ENCODE results near the gene RNASE7. TPM values are rescaled to one million over a fixed set of nuclear protein-coding genes. Genes with fewer than 3 reads are reported as not detected.

The RNASE7 gene
- total RNA-seq, 2 experiments from 2014 or later = not detected

DNA sequence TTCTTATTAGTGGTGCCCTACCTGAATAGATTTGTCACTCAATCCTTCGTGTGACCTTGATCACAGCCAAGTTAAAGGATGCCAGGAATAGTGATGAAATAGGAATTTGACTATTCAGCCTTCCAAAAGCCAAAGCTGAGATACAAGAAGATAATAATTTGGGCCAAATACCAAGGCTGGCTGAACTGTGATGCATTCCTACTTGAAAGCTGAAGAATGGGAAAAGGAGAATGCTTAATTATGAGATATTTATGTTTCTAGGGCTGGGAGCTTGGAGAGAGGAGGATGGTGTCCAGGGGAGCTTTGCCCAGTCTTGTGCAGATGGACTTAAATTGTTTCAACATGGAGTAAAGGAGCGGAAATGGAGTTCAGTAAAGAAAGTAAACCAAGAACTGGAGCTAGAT lies 5.2 kb downstream of the RNASE7 start:
- ATAC-seq = no peak
- H3K27ac Mint-ChIP-seq = no peak overlapping the region
- H3K27me3 Mint-ChIP-seq (ENCODE audit: low read depth) = peaks cover 41% of the 10 kb centered on the region
- H3K36me3 Mint-ChIP-seq (ENCODE audit: low read depth) = no peaks in the 10 kb centered on the region
- H3K4me1 Mint-ChIP-seq (ENCODE audit: low read depth) = peaks cover 6% of the 10 kb centered on the region
- POLR2A ChIA-PET = no interaction called here
- CTCF ChIA-PET = interaction anchor here (1.4 to 4.4 kb wide), 5 partner anchors 20 to 57 kb away, joined by 3 to 46 read pairs (median 7); no protein-coding TSS in a partner anchor
- H3K4me3 Mint-ChIP-seq = no peak overlapping the region
- no peaks in the 10 kb centered on the region for H3K9me3 Mint-ChIP-seq (ENCODE audit: insufficient read depth)
- DNase-seq = no peak

DNA sequence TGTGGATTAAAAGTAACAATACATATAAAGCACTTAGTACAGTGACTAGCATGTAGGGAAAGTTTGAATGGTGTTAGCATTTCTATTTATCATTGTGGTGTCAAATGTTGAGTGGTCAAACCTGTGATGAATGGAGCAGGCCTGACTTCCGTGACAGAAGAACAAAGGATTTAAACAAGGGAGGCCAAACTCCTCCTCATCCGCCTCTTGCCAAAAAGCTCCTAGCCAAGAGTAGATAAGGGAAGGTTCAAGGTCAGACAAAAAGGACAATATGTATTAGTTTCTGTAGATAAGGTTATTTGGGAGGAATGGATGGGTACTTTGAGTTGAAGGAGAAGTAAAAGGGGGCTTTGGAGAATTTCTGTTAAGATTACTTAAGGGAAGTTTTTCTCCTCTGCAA lies 6.5 kb downstream of the RNASE7 start:
- H3K4me1 Mint-ChIP-seq (ENCODE audit: low read depth) = peaks cover 6% of the 10 kb centered on the region
- ChIA-PET POLR2A (no interaction called here), CTCF (interaction anchor here (1.0 to 4.4 kb wide), 5 partner anchors 9 to 56 kb away, joined by 3 to 46 read pairs (median 7); no protein-coding TSS in a partner anchor)
- peaks cover 37% of the 10 kb centered on the region for H3K27me3 Mint-ChIP-seq (ENCODE audit: low read depth)
- H3K36me3 Mint-ChIP-seq (ENCODE audit: low read depth) = no peaks in the 10 kb centered on the region
- no peaks in the 10 kb centered on the region for H3K9me3 Mint-ChIP-seq (ENCODE audit: insufficient read depth)
- no peak overlapping the region for H3K27ac Mint-ChIP-seq
- ATAC-seq (no peak), DNase-seq (no peak)
- no peak overlapping the region for H3K4me3 Mint-ChIP-seq

DNA sequence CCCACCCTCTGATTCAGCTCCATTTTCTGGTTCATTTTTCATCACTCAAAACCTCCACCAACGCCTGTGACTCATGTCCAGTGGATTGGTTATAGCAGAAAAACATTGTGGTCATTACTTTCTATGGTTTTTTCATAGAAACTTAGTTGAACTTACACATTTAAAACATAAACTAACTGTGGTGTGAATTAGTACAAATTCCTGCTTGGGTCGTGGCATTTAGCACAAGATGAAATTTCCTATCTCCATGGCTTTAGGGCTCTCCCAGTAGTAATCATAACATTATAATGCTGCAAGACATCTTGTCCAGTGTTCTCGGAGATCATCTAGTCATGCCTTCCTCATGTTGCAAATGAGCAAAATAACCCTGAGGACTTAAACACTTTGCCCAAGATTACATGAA lies 7.1 kb downstream of the RNASE7 start:
- no peaks in the 10 kb centered on the region for H3K36me3 Mint-ChIP-seq (ENCODE audit: low read depth)
- no peak overlapping the region for H3K4me3 Mint-ChIP-seq
- DNase-seq (no peak), ATAC-seq (no peak)
- H3K27me3 Mint-ChIP-seq (ENCODE audit: low read depth) = peaks cover 39% of the 10 kb centered on the region
- CTCF ChIA-PET = interaction anchor here (4.4 kb wide), 1 partner anchor 35 kb away, joined by 46 read pairs; no protein-coding TSS in a partner anchor
- no peaks in the 10 kb centered on the region for H3K9me3 Mint-ChIP-seq (ENCODE audit: insufficient read depth)
- no peak overlapping the region for H3K27ac Mint-ChIP-seq
- peaks cover 4% of the 10 kb centered on the region for H3K4me1 Mint-ChIP-seq (ENCODE audit: low read depth)
- POLR2A ChIA-PET = no interaction called here

DNA sequence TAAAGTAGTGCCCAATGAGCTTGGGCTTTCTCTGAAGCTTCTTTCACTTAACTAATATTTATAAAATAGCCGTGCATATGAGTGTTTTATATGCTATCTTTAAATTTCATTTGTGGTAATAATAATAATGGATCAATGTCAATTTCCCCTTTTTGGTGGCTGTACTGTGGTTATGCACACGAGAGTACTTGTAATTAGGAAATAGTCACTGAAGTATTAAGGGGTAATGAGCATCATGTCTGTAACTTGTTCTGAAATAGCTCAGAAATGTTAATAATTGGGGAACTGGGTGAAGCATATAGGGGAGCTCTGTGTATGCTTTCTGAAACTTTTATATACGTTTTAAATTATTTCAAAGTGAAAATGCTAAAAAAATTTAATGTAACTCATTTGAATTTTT lies 8.4 kb downstream of the RNASE7 start:
- H3K27me3 Mint-ChIP-seq (ENCODE audit: low read depth) = peaks cover 28% of the 10 kb centered on the region
- CTCF ChIA-PET = interaction anchor here (1.0 to 1.4 kb wide), 2 partner anchors 36 to 38 kb away, joined by 3 to 6 read pairs; no protein-coding TSS in a partner anchor
- H3K27ac Mint-ChIP-seq = no peak overlapping the region
- DNase-seq (no peak), ATAC-seq (no peak)
- POLR2A ChIA-PET = no interaction called here
- no peaks in the 10 kb centered on the region for H3K4me1 Mint-ChIP-seq (ENCODE audit: low read depth)
- no peak overlapping the region for H3K4me3 Mint-ChIP-seq
- H3K36me3 Mint-ChIP-seq (ENCODE audit: low read depth) = no peaks in the 10 kb centered on the region
- H3K9me3 Mint-ChIP-seq (ENCODE audit: insufficient read depth) = no peaks in the 10 kb centered on the region

DNA sequence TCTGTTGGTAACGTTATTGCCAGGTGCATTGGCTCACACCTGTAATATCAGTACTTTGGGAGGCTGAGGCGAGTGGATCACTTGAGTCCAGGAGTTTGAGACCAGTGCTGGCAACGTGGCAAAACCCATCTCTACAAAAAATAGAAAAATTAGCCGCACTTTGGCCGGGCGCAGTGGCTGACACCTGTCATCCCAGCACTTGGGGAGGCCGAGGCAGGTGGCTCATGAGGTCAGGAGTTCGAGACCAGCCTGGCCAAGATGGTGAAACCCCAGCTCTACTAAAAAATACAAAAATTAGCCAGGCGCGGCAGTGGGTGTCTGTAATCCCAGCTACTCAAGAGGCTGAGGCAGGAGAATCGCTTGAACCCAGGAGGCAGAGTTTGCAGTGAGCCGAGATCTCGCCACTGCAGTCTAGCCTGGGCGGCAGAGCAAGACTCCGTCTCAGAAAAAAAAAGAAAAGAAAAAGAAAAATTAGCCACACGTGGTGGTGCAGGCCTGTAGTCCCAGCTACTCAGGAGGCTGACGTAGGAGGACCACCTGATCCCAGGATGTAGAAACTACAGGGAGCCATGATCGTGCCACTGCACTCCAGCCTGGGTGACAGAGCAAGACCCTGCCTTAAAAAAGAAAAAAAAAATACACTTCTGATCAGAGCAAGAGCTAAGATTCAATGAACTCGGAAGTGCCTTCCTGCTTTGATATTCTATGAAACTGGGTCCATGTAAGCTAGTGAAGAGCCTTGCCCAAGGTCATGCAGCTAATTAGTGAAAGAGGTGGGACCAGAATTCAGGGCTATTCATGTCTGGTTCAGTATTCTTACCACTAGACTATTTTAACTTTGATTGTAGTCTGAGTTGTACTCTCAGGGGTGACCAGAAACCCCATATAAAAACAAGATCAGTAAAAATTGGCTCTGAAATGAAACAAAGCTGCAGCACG lies 11.3 kb downstream of the RNASE7 start:
- ATAC-seq = no peak
- DNase-seq = no peak
- POLR2A ChIA-PET = no interaction called here
- Mint-ChIP-seq H3K27me3 (ENCODE audit: low read depth) (peaks cover 23% of the 10 kb centered on the region), H3K9me3 (ENCODE audit: insufficient read depth) (no peaks in the 10 kb centered on the region), H3K4me1 (ENCODE audit: low read depth) (no peaks in the 10 kb centered on the region), H3K4me3 (no peak overlapping the region), H3K36me3 (ENCODE audit: low read depth) (no peaks in the 10 kb centered on the region), H3K27ac (no peak overlapping the region)
- CTCF ChIA-PET = interaction anchor here (0.7 kb wide), 1 partner anchor 64 kb away, joined by 3 read pairs; no protein-coding TSS in a partner anchor

DNA sequence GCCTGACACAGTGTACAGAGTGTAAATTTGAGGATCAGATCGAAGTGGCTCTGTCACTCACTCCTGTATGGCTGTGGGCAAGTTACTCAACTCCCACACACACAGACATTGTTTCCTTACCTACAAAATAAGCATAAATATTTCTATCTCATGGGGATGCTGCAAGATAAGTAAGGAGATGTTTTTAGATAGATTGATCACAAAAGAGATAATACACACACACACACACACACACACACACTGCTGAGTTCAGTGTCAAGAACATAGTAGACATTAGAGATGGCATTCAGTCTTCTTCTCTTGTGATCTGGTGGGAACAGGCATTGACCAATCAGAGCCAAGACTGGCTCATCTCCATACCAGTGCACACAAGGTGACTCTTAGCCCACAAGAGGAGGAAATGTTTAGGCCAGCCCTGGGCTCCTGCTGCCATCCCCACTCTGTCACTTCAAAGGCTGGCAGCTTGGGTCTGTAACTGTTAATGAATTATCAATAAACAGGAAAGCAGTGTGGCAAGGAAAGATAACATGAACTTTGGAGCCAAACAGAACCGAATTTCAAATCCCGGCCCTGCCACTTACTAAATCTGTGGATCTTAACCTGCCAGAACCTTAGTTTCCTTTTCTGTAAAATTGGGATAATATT lies 12.1 kb downstream of the RNASE7 start:
- ATAC-seq (peak; percentile 51), DNase-seq (no peak)
- Mint-ChIP-seq H3K36me3 (ENCODE audit: low read depth) (no peaks in the 10 kb centered on the region), H3K27ac (no peak overlapping the region), H3K4me3 (no peak overlapping the region), H3K4me1 (ENCODE audit: low read depth) (no peaks in the 10 kb centered on the region), H3K27me3 (ENCODE audit: low read depth) (peaks cover 23% of the 10 kb centered on the region), H3K9me3 (ENCODE audit: insufficient read depth) (no peaks in the 10 kb centered on the region)
- CTCF ChIA-PET = interaction anchor here (0.7 kb wide), 1 partner anchor 65 kb away, joined by 3 read pairs; no protein-coding TSS in a partner anchor
- POLR2A ChIA-PET = no interaction called here

DNA sequence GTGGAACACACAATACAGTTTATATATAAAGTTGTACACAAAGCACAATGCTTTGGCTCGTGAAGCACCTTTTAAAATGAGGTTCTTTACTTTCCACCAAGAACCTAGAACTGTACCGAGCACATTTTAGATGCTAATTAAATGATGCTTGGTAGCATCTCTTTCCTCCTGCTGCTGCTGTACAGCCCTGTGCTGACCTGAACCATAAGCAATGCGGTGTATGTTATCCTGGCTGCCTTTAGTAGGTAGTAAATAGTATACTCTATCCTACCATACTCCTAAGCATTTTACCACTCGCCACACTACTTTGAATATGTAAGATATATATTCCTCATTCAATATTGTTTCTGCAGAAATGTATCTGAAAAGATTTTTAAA lies 12.6 kb downstream of the RNASE7 start:
- no peak overlapping the region for H3K4me3 Mint-ChIP-seq
- ATAC-seq (no peak), DNase-seq (no peak)
- ChIA-PET CTCF (no interaction called here), POLR2A (no interaction called here)
- H3K36me3 Mint-ChIP-seq (ENCODE audit: low read depth) = no peaks in the 10 kb centered on the region
- H3K4me1 Mint-ChIP-seq (ENCODE audit: low read depth) = no peaks in the 10 kb centered on the region
- no peak overlapping the region for H3K27ac Mint-ChIP-seq
- no peaks in the 10 kb centered on the region for H3K9me3 Mint-ChIP-seq (ENCODE audit: insufficient read depth)
- H3K27me3 Mint-ChIP-seq (ENCODE audit: low read depth) = peaks cover 21% of the 10 kb centered on the region

DNA sequence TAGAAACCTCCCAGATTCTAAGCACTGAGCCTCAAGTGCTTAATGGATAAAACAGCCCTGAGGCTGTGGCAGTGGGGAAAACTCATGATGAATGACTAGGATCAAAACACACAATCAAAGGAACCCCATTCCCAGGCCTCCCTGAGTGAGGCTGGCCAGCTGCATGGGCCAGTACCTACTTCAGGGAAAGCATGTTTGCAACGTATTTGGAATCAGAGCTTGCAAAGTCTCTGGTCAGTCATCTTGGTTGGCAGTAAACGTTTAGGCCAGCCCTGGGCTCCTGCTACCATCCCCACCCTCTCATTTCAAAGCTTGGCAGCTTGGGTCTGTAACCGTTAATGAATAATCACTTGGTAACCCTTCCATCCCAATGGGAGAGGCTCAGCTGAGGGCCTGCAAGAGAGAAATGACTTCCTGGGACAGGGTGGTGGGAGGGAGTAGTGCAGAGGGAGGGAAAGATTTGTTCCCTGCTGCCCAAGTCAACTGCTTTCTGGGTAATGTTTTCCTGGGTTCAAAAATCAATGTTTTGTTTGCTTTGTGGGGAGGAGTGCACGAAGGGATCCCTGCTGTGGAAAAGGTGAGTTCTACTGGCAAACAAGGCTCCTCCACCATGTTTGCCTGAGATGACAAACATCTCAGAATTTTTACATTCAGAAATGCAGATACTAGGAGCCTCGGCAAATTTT lies 13.4 kb downstream of the RNASE7 start:
- no peak overlapping the region for H3K4me3 Mint-ChIP-seq
- ChIA-PET CTCF (interaction anchor here (1.2 kb wide), 1 partner anchor 15 kb away, joined by 3 read pairs; no protein-coding TSS in a partner anchor), POLR2A (no interaction called here)
- DNase-seq = no peak
- no peaks in the 10 kb centered on the region for H3K36me3 Mint-ChIP-seq (ENCODE audit: low read depth)
- no peaks in the 10 kb centered on the region for H3K9me3 Mint-ChIP-seq (ENCODE audit: insufficient read depth)
- no peak overlapping the region for H3K27ac Mint-ChIP-seq
- no peak for ATAC-seq
- no peaks in the 10 kb centered on the region for H3K4me1 Mint-ChIP-seq (ENCODE audit: low read depth)
- H3K27me3 Mint-ChIP-seq (ENCODE audit: low read depth) = peaks cover 22% of the 10 kb centered on the region

DNA sequence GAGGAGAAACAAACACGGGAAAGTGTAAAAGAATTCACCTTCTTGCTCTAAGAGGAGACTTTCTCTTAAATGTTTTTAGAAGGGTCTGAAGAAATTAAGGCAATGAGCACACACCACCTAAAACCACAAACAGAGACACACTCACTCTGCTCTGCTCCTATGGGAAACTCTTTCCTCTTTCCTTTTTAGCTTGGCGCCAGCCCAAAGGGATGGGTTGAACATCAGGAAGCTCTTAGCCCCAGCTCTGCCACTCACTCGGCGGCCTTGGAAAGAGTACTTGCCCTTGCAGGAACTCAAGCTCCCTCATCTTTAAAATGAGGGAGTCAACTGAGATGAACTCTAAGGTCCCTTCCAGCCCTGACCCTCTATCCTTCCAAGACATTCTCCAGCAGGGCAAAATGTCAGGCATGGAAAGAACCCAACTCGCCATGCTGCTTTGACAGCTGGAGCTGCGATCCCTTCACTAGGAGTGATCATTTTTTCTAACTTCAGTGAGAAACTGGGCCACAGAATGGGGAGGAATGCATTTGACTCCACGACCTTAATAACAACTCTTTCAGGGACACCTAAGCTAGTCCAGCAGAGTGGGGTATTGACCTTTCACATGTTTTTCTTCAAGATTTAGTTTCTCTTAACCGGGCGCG lies 14.5 kb downstream of the RNASE7 start:
- POLR2A ChIA-PET = no interaction called here
- no peak overlapping the region for H3K27ac Mint-ChIP-seq
- CTCF ChIA-PET = interaction anchor here (1.2 to 1.3 kb wide), 3 partner anchors 12 to 48 kb away, joined by 3 to 4 read pairs (median 3); no protein-coding TSS in a partner anchor
- peaks cover 28% of the 10 kb centered on the region for H3K27me3 Mint-ChIP-seq (ENCODE audit: low read depth)
- DNase-seq (no peak), ATAC-seq (no peak)
- H3K9me3 Mint-ChIP-seq (ENCODE audit: insufficient read depth) = no peaks in the 10 kb centered on the region
- H3K4me1 Mint-ChIP-seq (ENCODE audit: low read depth) = no peaks in the 10 kb centered on the region
- no peaks in the 10 kb centered on the region for H3K36me3 Mint-ChIP-seq (ENCODE audit: low read depth)
- H3K4me3 Mint-ChIP-seq = no peak overlapping the region

DNA sequence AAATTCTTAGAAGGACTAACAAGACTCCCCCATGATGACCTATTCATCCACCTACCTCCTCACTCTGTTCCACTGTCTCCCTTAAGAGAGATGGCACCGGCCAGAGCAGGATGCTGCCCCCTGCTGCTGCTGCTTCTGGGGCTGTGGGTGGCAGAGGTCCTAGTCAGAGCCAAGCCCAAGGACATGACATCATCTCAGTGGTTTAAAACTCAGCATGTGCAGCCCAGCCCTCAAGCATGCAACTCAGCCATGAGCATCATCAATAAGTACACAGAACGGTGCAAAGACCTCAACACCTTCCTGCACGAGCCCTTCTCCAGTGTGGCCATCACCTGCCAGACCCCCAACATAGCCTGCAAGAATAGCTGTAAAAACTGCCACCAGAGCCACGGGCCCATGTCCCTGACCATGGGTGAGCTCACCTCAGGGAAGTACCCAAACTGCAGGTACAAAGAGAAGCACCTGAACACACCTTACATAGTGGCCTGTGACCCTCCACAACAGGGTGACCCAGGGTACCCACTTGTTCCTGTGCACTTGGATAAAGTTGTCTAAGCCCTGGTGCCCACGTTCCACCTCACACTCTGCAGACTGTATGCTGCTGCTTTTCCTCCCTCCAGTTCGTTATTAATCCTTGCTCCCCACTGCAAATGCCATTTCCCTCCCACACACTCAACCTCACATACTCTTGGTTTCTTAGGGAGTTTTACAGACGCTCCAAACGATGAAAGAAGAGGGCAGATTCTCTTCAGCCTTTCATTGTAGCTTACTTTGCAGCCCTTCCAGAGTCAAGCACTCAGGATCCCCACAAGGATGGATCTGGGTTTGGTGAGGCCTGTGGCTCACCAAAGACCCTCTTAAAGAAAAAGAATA lies 15.9 kb downstream of the RNASE7 start, which contains the start of gene RNASE8:
TSS of gene RNASE8 (plus strand) at position 20 of the 873 bp plus-strand sequence. CDS start at position 91, 71 bp downstream.
- CTCF ChIA-PET = interaction anchor here (1.0 to 1.8 kb wide), 2 partner anchors 17 to 43 kb away, joined by 3 to 4 read pairs; no protein-coding TSS in a partner anchor
- H3K9me3 Mint-ChIP-seq (ENCODE audit: insufficient read depth) = no peaks in the 10 kb centered on the region
- peaks cover 30% of the 10 kb centered on the region for H3K27me3 Mint-ChIP-seq (ENCODE audit: low read depth)
- DNase-seq (no peak), ATAC-seq (peak; percentile 33)
- POLR2A ChIA-PET = no interaction called here
- H3K4me3 Mint-ChIP-seq = no peak within 1 kb of the TSS
- H3K4me1 Mint-ChIP-seq (ENCODE audit: low read depth) = no peaks in the 10 kb centered on the region
- H3K36me3 Mint-ChIP-seq (ENCODE audit: low read depth) = no peaks in the 10 kb centered on the region
- no peak within 1 kb of the TSS for H3K27ac Mint-ChIP-seq
